OCI-LY1 (cell line): Measurements from ENCODE around the gene GFRA3.
"Not testable (repeated sequence)": the region's sequence is repeated elsewhere in the genome, so short reads cannot be mapped to it uniquely, and the experiment has no call there.

Experiments
- H2AFZ ChIP-seq: fragments of 200-600 bp; sonication (generic), shearing (Covaris generic); 2 replicates; pipeline ENCODE4 v1.6.0; 2014; ENCODE audit warnings: antibody characterized with exemption, mild to moderate bottlenecking, low read length
- H3F3A ChIP-seq: fragments of 200-600 bp; sonication (generic), shearing (Covaris generic); 2 replicates; pipeline ENCODE4 v1.6.0; 2014; ENCODE audit warnings: mild to moderate bottlenecking, antibody characterized with exemption, low read length, moderate library complexity; ENCODE audit not compliant: insufficient read depth
- H3K27ac ChIP-seq: fragments of 200-600 bp; sonication (generic); 2 replicates; pipeline ENCODE4 v1.5.1; 2014; ENCODE audit warnings: low read length, mixed run types, mild to moderate bottlenecking, low read depth; ENCODE audit not compliant: poor library complexity, severe bottlenecking
- H3K27me3 ChIP-seq: fragments of 200-600 bp; sonication (generic); 2 replicates; pipeline ENCODE4 v1.6.0; 2014; ENCODE audit warnings: antibody characterized with exemption, mild to moderate bottlenecking, low read length, moderate library complexity; ENCODE audit not compliant: insufficient read depth
- H3K36me3 ChIP-seq: fragments of 200-600 bp; sonication (generic); 2 replicates; pipeline ENCODE4 v1.6.1; 2014; ENCODE audit warnings: mild to moderate bottlenecking, antibody characterized with exemption, low read length, moderate library complexity, mixed read lengths; ENCODE audit not compliant: insufficient read depth
- H3K4me1 ChIP-seq: fragments of 200-600 bp; sonication (generic); 2 replicates; pipeline ENCODE4 v1.5.1; 2014; ENCODE audit warnings: mild to moderate bottlenecking, low read length, moderate library complexity; ENCODE audit not compliant: insufficient read depth, severe bottlenecking
- H3K4me2 ChIP-seq: fragments of 200-600 bp; sonication (generic), shearing (Covaris generic); 2 replicates; pipeline ENCODE4 v1.6.1; 2014; ENCODE audit warnings: low read length
- H3K4me3 ChIP-seq: fragments of 200-600 bp; sonication (generic); 2 replicates; pipeline ENCODE4 v1.5.1; 2014; ENCODE audit warnings: low read length, low read depth, mild to moderate bottlenecking, mixed read lengths; ENCODE audit not compliant: poor library complexity, severe bottlenecking
- H3K79me2 ChIP-seq: fragments of 200-600 bp; shearing (Covaris generic); 2 replicates; pipeline ENCODE4 v1.6.1; 2016; ENCODE audit warnings: mixed run types, low read length, mixed read lengths; ENCODE audit not compliant: insufficient read depth
- H3K9ac ChIP-seq: fragments of 200-600 bp; sonication (generic), shearing (Covaris generic); 2 replicates; pipeline ENCODE4 v1.6.1; 2014; ENCODE audit warnings: mild to moderate bottlenecking, low read length, mixed read lengths
- H3K9me2 ChIP-seq: fragments of 200-600 bp; sonication (generic), shearing (Covaris generic); 2 replicates; pipeline ENCODE4 v1.6.1; 2014; ENCODE audit warnings: low read depth, mild to moderate bottlenecking, low read length, mixed read lengths
- H3K9me3 ChIP-seq: fragments of 200-600 bp; shearing (Covaris generic); 2 replicates; pipeline ENCODE4 v1.6.1; 2014; ENCODE audit warnings: low read length, mixed read lengths
- H4K20me1 ChIP-seq: fragments of 200-600 bp; sonication (generic), shearing (Covaris generic); 2 replicates; pipeline ENCODE4 v1.6.0; 2016; ENCODE audit warnings: mild to moderate bottlenecking, low read length; ENCODE audit not compliant: insufficient read depth
- CTCF ChIP-seq: fragments of 200-600 bp; sonication (generic), shearing (Covaris generic); IDR thresholded peaks from 2 replicates; pipeline ENCODE4 v1.5.1; 2017; ENCODE audit warnings: mild to moderate bottlenecking, antibody characterized with exemption, low read length, moderate library complexity, mixed read lengths
- EZH2 ChIP-seq: fragments of 200-600 bp; sonication (generic), shearing (Covaris generic); IDR thresholded peaks from 2 replicates; pipeline ENCODE4 v1.8.0; 2017; ENCODE audit warnings: borderline replicate concordance, mixed run types, mild to moderate bottlenecking, antibody characterized with exemption, low read length, moderate library complexity, mixed read lengths

The GFRA3 gene

GRCh38 chr5:138258704-138259292 lies 15.6 kb downstream of the GFRA3 start:
- Histone ChIP-seq H3K79me2 (no peaks in the 10 kb centered on the region), H3K27ac (no peak overlapping the region), H3K27me3 (peaks cover 5% of the 10 kb centered on the region; the same call in 1 of the 2 replicates), H3K36me3 (no peaks in the 10 kb centered on the region), H3K9me2 (no peaks in the 10 kb centered on the region), H3K4me1 (no peaks in the 10 kb centered on the region), H2AFZ (no peak overlapping the region), H3K4me3 (no peak overlapping the region), H4K20me1 (no peaks in the 10 kb centered on the region), H3K9ac (no peak overlapping the region), H3K4me2 (no peak overlapping the region), H3F3A (no peaks in the 10 kb centered on the region), H3K9me3 (no peaks in the 10 kb centered on the region)
- TF ChIP-seq CTCF (no peak), EZH2 (no peak)

- H3K4me1 ChIP-seq, result no peaks in the 10 kb centered on the region
- peaks cover 9% of the 10 kb centered on the region; the same call in 1 of the 2 replicates for H3K27me3 ChIP-seq
- no peaks in the 10 kb centered on the region for H3K9me3 ChIP-seq
- H3F3A ChIP-seq, result no peaks in the 10 kb centered on the region
- no peaks in the 10 kb centered on the region for H4K20me1 ChIP-seq
- H3K36me3 ChIP-seq, result no peaks in the 10 kb centered on the region
- no peak overlapping the region for H3K27ac ChIP-seq
- H3K9me2 ChIP-seq, result no peaks in the 10 kb centered on the region
- no peak overlapping the region for H3K4me3 ChIP-seq
- H3K4me2 ChIP-seq, result no peak overlapping the region
- no peaks in the 10 kb centered on the region for H3K79me2 ChIP-seq
- TF ChIP-seq EZH2 (no peak), CTCF (no peak)
- no peak overlapping the region for H3K9ac ChIP-seq
- H2AFZ ChIP-seq, result no peak overlapping the region
These were observed 16.8 kb downstream of the GFRA3 start for GRCh38 chr5:138257583-138257982.

GRCh38 chr5:138252944-138253343 lies 21.5 kb downstream of the GFRA3 start:
- no peaks in the 10 kb centered on the region for H3F3A ChIP-seq
- H3K4me3 ChIP-seq, result no peak overlapping the region
- H3K9me3 ChIP-seq, result no peaks in the 10 kb centered on the region
- H3K36me3 ChIP-seq, result no peaks in the 10 kb centered on the region
- H4K20me1 ChIP-seq, result no peaks in the 10 kb centered on the region
- no peaks in the 10 kb centered on the region for H3K4me1 ChIP-seq
- no peak overlapping the region for H3K4me2 ChIP-seq
- H3K27ac ChIP-seq, result no peak overlapping the region
- H2AFZ ChIP-seq, result no peak overlapping the region
- TF ChIP-seq CTCF (no peak), EZH2 (no peak)
- no peaks in the 10 kb centered on the region for H3K79me2 ChIP-seq
- peaks cover 10% of the 10 kb centered on the region; the same call in 1 of the 2 replicates for H3K27me3 ChIP-seq
- H3K9ac ChIP-seq, result no peak overlapping the region
- no peaks in the 10 kb centered on the region for H3K9me2 ChIP-seq

GRCh38 chr5:138247800-138248199 lies 26.6 kb downstream of the GFRA3 start:
- H3K79me2 ChIP-seq, H3F3A ChIP-seq, H4K20me1 ChIP-seq, H3K9me3 ChIP-seq, H2AFZ ChIP-seq, H3K4me2 ChIP-seq, H3K4me3 ChIP-seq, H3K27ac ChIP-seq, H3K36me3 ChIP-seq, H3K4me1 ChIP-seq, H3K9ac ChIP-seq, H3K9me2 ChIP-seq: not testable (repeated sequence)
- H3K27me3 ChIP-seq, result peaks cover 13% of the 10 kb centered on the region; the same call in 1 of the 2 replicates
